GM12878 (cell line): ENCODE results near the gene PRICKLE3. TPM values are rescaled to one million over a fixed set of nuclear protein-coding genes. Genes with fewer than 3 reads are reported as not detected.

ENCODE experiments used
- ATAC-seq: fragments of 200-7000 bp; cut with Tn5 transposase; 3 replicates; pipeline ENCODE4 v1.9.1; 2020; ENCODE audit warnings: mild to moderate bottlenecking, moderate library complexity
- BruUV-seq: library from RNA; stranded (reverse); fragments of 400-500 nt; replicated peaks from 2 replicates; lab custom pipeline; 2021; lab: Mats Ljungman, UMichigan
- CTCF ChIA-PET: fragments of 300-600 bp; sonication (Branson Sonifier 250); formaldehyde crosslinking; extraction: SDS; loops from one replicate; lab custom pipeline; 2021; ENCODE audit warnings: inconsistent platforms; lab: Yijun Ruan, JAX
- POLR2A ChIA-PET: fragments of 350-600 bp; formaldehyde crosslinking; extraction: SDS; loops from one replicate; lab custom pipeline; 2021; ENCODE audit warnings: inconsistent platforms; lab: Charles Lee
- RAD21 ChIA-PET: fragments of 300-600 bp; sonication (Branson Sonifier 250); formaldehyde crosslinking; loops from one replicate; lab custom pipeline; 2023; ENCODE audit warnings: antibody characterized with exemption; ENCODE audit not compliant: unreplicated experiment; lab: Charles Lee
- SMC1A ChIA-PET: fragments of 300-600 bp; sonication (Branson Sonifier 250); formaldehyde crosslinking; loops from one replicate; lab custom pipeline; 2023; ENCODE audit not compliant: unreplicated experiment, uncharacterized antibody; lab: Charles Lee
- DNase-seq: peaks from one replicate; pipeline ENCODE4 v3.0.0-alpha.2; 2011; ENCODE audit warnings: low read depth, low spot score
- FAIRE-seq: peaks from 3 replicates; lab custom pipeline; 2011; peaks lifted over from hg19 to GRCh38; lab: Jason Lieb, UNC
- H2AFZ ChIP-seq: 2 replicates; pipeline ENCODE4 v1.6.0; 2011; ENCODE audit warnings: low read depth, low read length, control low read depth; ENCODE audit not compliant: control insufficient read depth
- H3K27ac ChIP-seq: 2 replicates; pipeline ENCODE4 v1.5.1; 2011; ENCODE audit warnings: control low read depth; ENCODE audit not compliant: control insufficient read depth, insufficient read depth
- H3K27me3 ChIP-seq, 2 experiments: replicated peaks in 1 of 2; 2 replicates each; pipeline versions ENCODE4 v1.6.0 to v1.6.1; 2011; ENCODE audit warnings: low read length in 1 of 2; ENCODE audit not compliant: control insufficient read depth in 2 of 2, insufficient read depth in 2 of 2
- H3K36me3 ChIP-seq, 2 experiments: 2 replicates each; pipeline ENCODE4 v1.5.1; 2011; ENCODE audit warnings: low read length in 1 of 2; ENCODE audit not compliant: control insufficient read depth in 2 of 2, insufficient read depth in 2 of 2
- H3K4me1 ChIP-seq: 2 replicates; pipeline ENCODE4 v1.6.1; 2011; ENCODE audit warnings: mild to moderate bottlenecking, low read length, moderate library complexity, mixed read lengths; ENCODE audit not compliant: control insufficient read depth, insufficient read depth
- H3K4me2 ChIP-seq: 2 replicates; pipeline ENCODE4 v1.6.0; 2011; ENCODE audit warnings: control low read depth; ENCODE audit not compliant: control insufficient read depth, insufficient read depth
- H3K4me3 ChIP-seq: fragments of 200-600 bp; sonication (generic); 2 replicates; pipeline ENCODE4 v1.5.1; 2016
- H3K79me2 ChIP-seq: 2 replicates; pipeline ENCODE4 v1.6.0; 2011; ENCODE audit warnings: low read length; ENCODE audit not compliant: control insufficient read depth, insufficient read depth
- H3K9ac ChIP-seq: 2 replicates; pipeline ENCODE4 v1.8.0; 2011; ENCODE audit warnings: low read length, control low read depth, mixed read lengths; ENCODE audit not compliant: control insufficient read depth, insufficient read depth
- H3K9me3 ChIP-seq: replicated peaks from 3 replicates; pipeline ENCODE4 v1.5.1; 2011; ENCODE audit warnings: mild to moderate bottlenecking, low read length; ENCODE audit not compliant: control insufficient read depth, insufficient read depth
- H4K20me1 ChIP-seq: 2 replicates; pipeline ENCODE4 v1.6.0; 2011; ENCODE audit not compliant: control insufficient read depth, insufficient read depth
- DPF2 ChIP-seq: fragments of 450-650 bp; IDR thresholded peaks from 2 replicates; pipeline ENCODE4 v1.6.1; 2017; ENCODE audit warnings: mild to moderate bottlenecking
- EGR1 ChIP-seq, 2 experiments: IDR thresholded peaks; 1 replicate in 1 of 2; 2 replicates in 1 of 2; pipeline ENCODE4 v1.6.1; 2011 to 2012; ENCODE audit warnings: low read depth in 2 of 2, low read length in 2 of 2, borderline replicate concordance in 1 of 2, mild to moderate bottlenecking in 1 of 2, moderate library complexity in 1 of 2
- HCFC1 ChIP-seq: fragments of 150-350 bp; IDR thresholded peaks from 2 replicates; pipeline ENCODE4 v1.6.1; 2014; ENCODE audit warnings: low read length
- MEF2B ChIP-seq: fragments of 450-650 bp; IDR thresholded peaks from 2 replicates; pipeline ENCODE4 v1.6.1; 2018; ENCODE audit warnings: mild to moderate bottlenecking, moderate library complexity; ENCODE audit not compliant: partially characterized antibody, poor library complexity, severe bottlenecking
- MTA3 ChIP-seq: IDR thresholded peaks from 2 replicates; pipeline ENCODE4 v1.6.1; 2012; ENCODE audit warnings: low read length, inconsistent platforms, borderline replicate concordance
- NFYA ChIP-seq: IDR thresholded peaks from 2 replicates; pipeline ENCODE4 v1.6.1; 2011; ENCODE audit warnings: low read depth, mild to moderate bottlenecking, low read length, improper control_type of control experiment, borderline replicate concordance
- POLR2AphosphoS2 ChIP-seq: IDR thresholded peaks from 2 replicates; pipeline ENCODE4 v1.6.1; 2011; ENCODE audit warnings: low read depth, mild to moderate bottlenecking, low read length, improper control_type of control experiment, moderate library complexity
- POLR2AphosphoS5 ChIP-seq: IDR thresholded peaks from 2 replicates; pipeline ENCODE4 v1.6.1; 2011; ENCODE audit warnings: mild to moderate bottlenecking, low read length, inconsistent platforms
- POU2F2 ChIP-seq: IDR thresholded peaks from 3 replicates; pipeline ENCODE4 v1.6.1; 2011; ENCODE audit warnings: low read depth, mild to moderate bottlenecking, low read length, borderline replicate concordance
- SPI1 ChIP-seq: IDR thresholded peaks from 2 replicates; pipeline ENCODE4 v1.6.1; 2011; ENCODE audit warnings: low read depth, mild to moderate bottlenecking, low read length, moderate library complexity, borderline replicate concordance; ENCODE audit not compliant: insufficient read depth
- SRF ChIP-seq, 2 experiments: IDR thresholded peaks; 2 replicates each; pipeline ENCODE4 v1.6.1; 2011; ENCODE audit warnings: low read depth in 2 of 2, low read length in 2 of 2, mild to moderate bottlenecking in 1 of 2, moderate library complexity in 1 of 2
- TCF7 ChIP-seq: IDR thresholded peaks from 2 replicates; pipeline ENCODE4 v1.6.1; 2014; ENCODE audit warnings: antibody characterized with exemption, borderline replicate concordance
- ZNF24 ChIP-seq: fragments of 450-650 bp; IDR thresholded peaks from 2 replicates; pipeline ENCODE4 v1.6.1; 2017; ENCODE audit warnings: antibody characterized with exemption, mild to moderate bottlenecking
- ZNF622 ChIP-seq: fragments of 450-650 bp; IDR thresholded peaks from 2 replicates; pipeline ENCODE4 v1.6.1; 2017; ENCODE audit warnings: mild to moderate bottlenecking, inconsistent platforms
- WGBS: methylation state at CpG from one replicate; pipeline ENCODE4 v1.1.6; 2016; ENCODE audit warnings: low lambda C conversion rate; ENCODE audit not compliant: insufficient replicate concordance, insufficient coverage; ENCODE audit errors: missing lambda C conversion rate; 5-methylcytosine and 5-hydroxymethylcytosine counted together
- in situ Hi-C: fragments of 300-500 bp; cut with MboI; formaldehyde crosslinking; loops from 9 replicates; pipeline ENCODE4 v1.14.3; 2018; ENCODE audit warnings: mixed read lengths
- intact Hi-C: fragments of 100-400 bp; cut with micrococcal nuclease; formaldehyde crosslinking; loops from one replicate; pipeline ENCODE4 v1.14.2; 2022; ENCODE audit not compliant: unreplicated experiment
- polyA plus RNA-seq, 11 experiments: library from polyadenylated mRNA; depleted of rRNA in 4 of 11; unstranded in 6 of 11; stranded (reverse) in 5 of 11; fragments of >200 nt; fragmentation: Nextera tagmentation in 4 of 11; fragmentation: Illumina TruSeq in 1 of 11; extraction: Ambion mirVana in 4 of 11; extraction: Trizol in 1 of 11; gene quantifications; 1 replicate in 1 of 11; 2 replicates in 10 of 11; pipeline versions ENCODE4 v1.2.1 to v1.2.3, GENCODE V29; 2011 to 2016; ENCODE audit warnings: inconsistent platforms in 2 of 11, missing spikeins in 2 of 11, low read depth in 1 of 11
- total RNA-seq, 4 experiments: library from RNA; depleted of rRNA in 3 of 4; stranded (reverse); fragments of >200 nt in 3 of 4; fragmentation: Illumina TruSeq in 1 of 4; extraction: Trizol in 1 of 4; gene quantifications; 2 replicates each; pipeline versions ENCODE4 v1.2.1 to v1.2.3, GENCODE V29; 2013 to 2021
- TF ChIP-seq, protein P1 (sequence below): fragments of 150-350 bp; IDR thresholded peaks from 2 replicates; pipeline ENCODE4 v1.6.1; 2014; ENCODE audit warnings: mild to moderate bottlenecking, low read depth, low read length
- TF ChIP-seq, protein P2 (sequence below): IDR thresholded peaks from 2 replicates; pipeline ENCODE4 v1.6.1; 2011; ENCODE audit warnings: borderline replicate concordance, low read depth, mild to moderate bottlenecking, moderate library complexity, low read length; ENCODE audit not compliant: insufficient read depth, poor library complexity, severe bottlenecking
- TF ChIP-seq, protein P3 (sequence below): fragments of 450-650 bp; conservative IDR thresholded peaks from 2 replicates; pipeline ENCODE4 v1.6.1; 2017; ENCODE audit warnings: mild to moderate bottlenecking, moderate library complexity

The PRICKLE3 gene
- total and polyA plus RNA-seq, 10 of the 15 experiments (the other 5 are each of a cell fraction or from before 2014, with no cell fraction given), result 0.69 to 17.4 (median 7.6) TPM

DNA sequence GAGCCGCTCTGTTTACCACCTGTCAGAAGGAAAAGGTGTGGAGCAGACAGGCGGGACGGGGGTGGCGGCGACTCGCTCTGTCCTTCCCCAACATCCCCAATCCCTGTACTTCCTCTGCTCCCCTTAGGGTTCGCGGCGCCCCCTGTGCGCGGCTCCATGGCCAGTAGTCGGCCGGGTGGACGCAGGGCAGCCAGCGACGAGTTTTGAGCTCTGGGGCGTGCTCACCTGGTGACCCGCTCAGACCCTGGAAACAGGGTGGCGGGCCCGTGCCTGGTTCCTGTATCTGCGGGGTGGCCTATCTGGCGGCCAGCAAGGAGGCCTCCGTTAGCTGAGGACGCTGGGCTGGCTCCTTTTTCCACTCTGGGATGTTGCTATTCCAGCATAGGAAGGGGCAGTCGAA lies 29.0 kb downstream of the PRICKLE3 start:
- SMC1A ChIA-PET, result interaction anchor here (1.1 kb wide), 1 partner anchor 10 kb away, joined by 3 read pairs; no protein-coding TSS in a partner anchor
- Histone ChIP-seq H3K4me1 (no peaks in the 10 kb centered on the region), H3K27ac (no peak overlapping the region), H4K20me1 (no peaks in the 10 kb centered on the region), H3K36me3 (no peaks in the 10 kb centered on the region), H3K27me3 (no peaks in the 10 kb centered on the region), H3K9ac (no peak overlapping the region), H3K4me2 (no peak overlapping the region), H3K9me3 (no peaks in the 10 kb centered on the region), H3K79me2 (no peaks in the 10 kb centered on the region), H3K4me3 (no peak overlapping the region), H2AFZ (no peak overlapping the region)
- intact Hi-C loops, result no loop called here
- ATAC-seq (no peak), DNase-seq (no peak), FAIRE-seq (no peak)
- 65% methylated on average over 24 of the region's 25 CpGs for WGBS
- in situ Hi-C loops, result no loop called here
- CTCF ChIA-PET, result no interaction called here
- no TSS peak for BruUV-seq
- RAD21 ChIA-PET, result no interaction called here
- no peak for TF ChIP-seq SRF (IDR thresholded peaks at IDR 0.05; ENCODE audit: low read depth in 2 of 2, low read length in 2 of 2)
- TF ChIP-seq, protein P1, sequence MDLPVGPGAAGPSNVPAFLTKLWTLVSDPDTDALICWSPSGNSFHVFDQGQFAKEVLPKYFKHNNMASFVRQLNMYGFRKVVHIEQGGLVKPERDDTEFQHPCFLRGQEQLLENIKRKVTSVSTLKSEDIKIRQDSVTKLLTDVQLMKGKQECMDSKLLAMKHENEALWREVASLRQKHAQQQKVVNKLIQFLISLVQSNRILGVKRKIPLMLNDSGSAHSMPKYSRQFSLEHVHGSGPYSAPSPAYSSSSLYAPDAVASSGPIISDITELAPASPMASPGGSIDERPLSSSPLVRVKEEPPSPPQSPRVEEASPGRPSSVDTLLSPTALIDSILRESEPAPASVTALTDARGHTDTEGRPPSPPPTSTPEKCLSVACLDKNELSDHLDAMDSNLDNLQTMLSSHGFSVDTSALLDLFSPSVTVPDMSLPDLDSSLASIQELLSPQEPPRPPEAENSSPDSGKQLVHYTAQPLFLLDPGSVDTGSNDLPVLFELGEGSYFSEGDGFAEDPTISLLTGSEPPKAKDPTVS, result no peak
- TF ChIP-seq ZNF622, result no peak
- TF ChIP-seq, protein P2, sequence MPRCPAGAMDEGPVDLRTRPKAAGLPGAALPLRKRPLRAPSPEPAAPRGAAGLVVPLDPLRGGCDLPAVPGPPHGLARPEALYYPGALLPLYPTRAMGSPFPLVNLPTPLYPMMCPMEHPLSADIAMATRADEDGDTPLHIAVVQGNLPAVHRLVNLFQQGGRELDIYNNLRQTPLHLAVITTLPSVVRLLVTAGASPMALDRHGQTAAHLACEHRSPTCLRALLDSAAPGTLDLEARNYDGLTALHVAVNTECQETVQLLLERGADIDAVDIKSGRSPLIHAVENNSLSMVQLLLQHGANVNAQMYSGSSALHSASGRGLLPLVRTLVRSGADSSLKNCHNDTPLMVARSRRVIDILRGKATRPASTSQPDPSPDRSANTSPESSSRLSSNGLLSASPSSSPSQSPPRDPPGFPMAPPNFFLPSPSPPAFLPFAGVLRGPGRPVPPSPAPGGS, result no peak
- TF ChIP-seq TCF7, result no peak
- no peak for TF ChIP-seq EGR1 (IDR thresholded peaks at IDR 0.05; ENCODE audit: borderline replicate concordance in 1 of 2, low read depth in 2 of 2, low read length in 2 of 2)
- TF ChIP-seq HCFC1, result no peak
- no peak for TF ChIP-seq NFYA
- TF ChIP-seq, protein P3, sequence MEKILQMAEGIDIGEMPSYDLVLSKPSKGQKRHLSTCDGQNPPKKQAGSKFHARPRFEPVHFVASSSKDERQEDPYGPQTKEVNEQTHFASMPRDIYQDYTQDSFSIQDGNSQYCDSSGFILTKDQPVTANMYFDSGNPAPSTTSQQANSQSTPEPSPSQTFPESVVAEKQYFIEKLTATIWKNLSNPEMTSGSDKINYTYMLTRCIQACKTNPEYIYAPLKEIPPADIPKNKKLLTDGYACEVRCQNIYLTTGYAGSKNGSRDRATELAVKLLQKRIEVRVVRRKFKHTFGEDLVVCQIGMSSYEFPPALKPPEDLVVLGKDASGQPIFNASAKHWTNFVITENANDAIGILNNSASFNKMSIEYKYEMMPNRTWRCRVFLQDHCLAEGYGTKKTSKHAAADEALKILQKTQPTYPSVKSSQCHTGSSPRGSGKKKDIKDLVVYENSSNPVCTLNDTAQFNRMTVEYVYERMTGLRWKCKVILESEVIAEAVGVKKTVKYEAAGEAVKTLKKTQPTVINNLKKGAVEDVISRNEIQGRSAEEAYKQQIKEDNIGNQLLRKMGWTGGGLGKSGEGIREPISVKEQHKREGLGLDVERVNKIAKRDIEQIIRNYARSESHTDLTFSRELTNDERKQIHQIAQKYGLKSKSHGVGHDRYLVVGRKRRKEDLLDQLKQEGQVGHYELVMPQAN, result no peak
- no peak for TF ChIP-seq ZNF24
- TF ChIP-seq DPF2, result no peak
- TF ChIP-seq SPI1, result no peak
- TF ChIP-seq MEF2B, result no peak
- no peak for TF ChIP-seq MTA3
- TF ChIP-seq POU2F2, result no peak
- no peak for TF ChIP-seq POLR2AphosphoS2
- TF ChIP-seq POLR2AphosphoS5, result no peak
- POLR2A ChIA-PET, result no interaction called here
